ENCODE results near the gene LTBP4.
A peak's percentile ranks its signal among the peaks of the same experiment; 100 is the strongest.
"Not testable (repeated sequence)": the region's sequence is repeated elsewhere in the genome, so short reads cannot be mapped to it uniquely, and the experiment has no call there.

LTBP4 gene

GRCh38 chr19:40575326-40575725 is 25.8 kb upstream of the LTBP4 start:
- DNase-seq (ENCODE audit: low spot score): no peak

GRCh38 chr19:40576151-40576584 is 25.0 kb upstream of the LTBP4 start:
- DNase-seq (ENCODE audit: low spot score): peak; percentile 64

GRCh38 chr19:40576585-40577451 is 24.4 kb upstream of the LTBP4 start, which contains the start of gene SHKBP1:
Gene SHKBP1 (plus strand): TSS chr19:40576873. CDS start chr19:40576900, 27 bp downstream.
- DNase-seq (ENCODE audit: low spot score): peak; percentile 98

- peak; percentile 57 for DNase-seq (ENCODE audit: low spot score)
These were observed 22.7 kb upstream of the LTBP4 start for GRCh38 chr19:40578442-40578908.

GRCh38 chr19:40580619-40581018 is 20.6 kb upstream of the LTBP4 start:
- no peak for DNase-seq (ENCODE audit: low spot score)

- DNase-seq (ENCODE audit: low spot score): no peak
These were observed 19.6 kb upstream of the LTBP4 start for GRCh38 chr19:40581531-40581930.

- DNase-seq (ENCODE audit: low spot score): no peak
These were observed 18.7 kb upstream of the LTBP4 start for GRCh38 chr19:40582467-40582866.

GRCh38 chr19:40583283-40583682 is 17.9 kb upstream of the LTBP4 start:
- DNase-seq (ENCODE audit: low spot score): peak; percentile 17

GRCh38 chr19:40584007-40584406 is 17.2 kb upstream of the LTBP4 start:
- DNase-seq (ENCODE audit: low spot score): peak; percentile 14

GRCh38 chr19:40585241-40585981 is 15.8 kb upstream of the LTBP4 start:
- DNase-seq (ENCODE audit: low spot score): no peak

- DNase-seq (ENCODE audit: low spot score): no peak
These were observed 15.2 kb upstream of the LTBP4 start for GRCh38 chr19:40585982-40586422.

- peak; percentile 9 for DNase-seq (ENCODE audit: low spot score)
These were observed 14.6 kb upstream of the LTBP4 start for GRCh38 chr19:40586611-40587010.

- DNase-seq (ENCODE audit: low spot score): peak; percentile 25
These were observed 12.9 kb upstream of the LTBP4 start for GRCh38 chr19:40588110-40588854.

- DNase-seq (ENCODE audit: low spot score): peak; percentile 14
These were observed 12.1 kb upstream of the LTBP4 start for GRCh38 chr19:40588926-40589569.

GRCh38 chr19:40589591-40590429 is 11.4 kb upstream of the LTBP4 start:
- no peak for DNase-seq (ENCODE audit: low spot score)

- DNase-seq (ENCODE audit: low spot score): no peak
These were observed 10.5 kb upstream of the LTBP4 start for GRCh38 chr19:40590464-40591265.

- DNase-seq (ENCODE audit: low spot score): not testable (repeated sequence)
These were observed 9.4 kb upstream of the LTBP4 start for GRCh38 chr19:40591724-40592123.

- peak; percentile 51 for DNase-seq (ENCODE audit: low spot score)
These were observed 9.0 kb upstream of the LTBP4 start for GRCh38 chr19:40592170-40592569.

- DNase-seq (ENCODE audit: low spot score): no peak
These were observed 6.9 kb upstream of the LTBP4 start for GRCh38 chr19:40594255-40594654.

- DNase-seq (ENCODE audit: low spot score): peak; percentile 43
These were observed 6.5 kb upstream of the LTBP4 start for GRCh38 chr19:40594657-40595091.

Measured in D341Med (cell line).